Measurements from ENCODE around the gene PARD3. TPM values are rescaled to one million over a fixed set of nuclear protein-coding genes. Genes with fewer than 3 reads are reported as not detected.

Gene PARD3
- total RNA-seq, 4 donors from 2014 or later, result 42.6 to 63.6 (median 55.2) TPM

DNA sequence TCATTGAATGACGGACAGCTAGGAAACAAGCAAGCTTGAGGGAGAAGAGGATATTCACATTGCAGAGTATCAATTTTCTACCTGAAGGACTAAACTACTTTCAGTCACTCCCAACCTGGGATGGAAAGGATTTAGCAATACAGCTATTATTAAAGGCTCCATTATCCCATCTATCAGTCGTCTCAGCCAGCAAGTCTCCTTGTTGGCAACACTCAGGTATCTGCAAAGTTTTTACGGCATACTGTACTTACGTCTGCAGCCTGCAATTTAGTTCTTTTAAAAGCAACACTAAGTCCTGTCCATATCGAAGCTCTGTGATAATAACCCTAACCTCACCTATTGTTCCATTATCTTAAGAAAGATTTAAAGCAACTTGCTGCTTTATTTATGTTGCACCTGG, 689.4 kb downstream of the PARD3 start:
- TF ChIP-seq POLR2A (IDR thresholded peaks at IDR 0.05) (no peak), EP300 (IDR thresholded peaks at IDR 0.05) (no peak)
- TF ChIP-seq, protein P1, sequence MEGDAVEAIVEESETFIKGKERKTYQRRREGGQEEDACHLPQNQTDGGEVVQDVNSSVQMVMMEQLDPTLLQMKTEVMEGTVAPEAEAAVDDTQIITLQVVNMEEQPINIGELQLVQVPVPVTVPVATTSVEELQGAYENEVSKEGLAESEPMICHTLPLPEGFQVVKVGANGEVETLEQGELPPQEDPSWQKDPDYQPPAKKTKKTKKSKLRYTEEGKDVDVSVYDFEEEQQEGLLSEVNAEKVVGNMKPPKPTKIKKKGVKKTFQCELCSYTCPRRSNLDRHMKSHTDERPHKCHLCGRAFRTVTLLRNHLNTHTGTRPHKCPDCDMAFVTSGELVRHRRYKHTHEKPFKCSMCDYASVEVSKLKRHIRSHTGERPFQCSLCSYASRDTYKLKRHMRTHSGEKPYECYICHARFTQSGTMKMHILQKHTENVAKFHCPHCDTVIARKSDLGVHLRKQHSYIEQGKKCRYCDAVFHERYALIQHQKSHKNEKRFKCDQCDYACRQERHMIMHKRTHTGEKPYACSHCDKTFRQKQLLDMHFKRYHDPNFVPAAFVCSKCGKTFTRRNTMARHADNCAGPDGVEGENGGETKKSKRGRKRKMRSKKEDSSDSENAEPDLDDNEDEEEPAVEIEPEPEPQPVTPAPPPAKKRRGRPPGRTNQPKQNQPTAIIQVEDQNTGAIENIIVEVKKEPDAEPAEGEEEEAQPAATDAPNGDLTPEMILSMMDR (IDR thresholded peaks at IDR 0.05), result no peak

DNA sequence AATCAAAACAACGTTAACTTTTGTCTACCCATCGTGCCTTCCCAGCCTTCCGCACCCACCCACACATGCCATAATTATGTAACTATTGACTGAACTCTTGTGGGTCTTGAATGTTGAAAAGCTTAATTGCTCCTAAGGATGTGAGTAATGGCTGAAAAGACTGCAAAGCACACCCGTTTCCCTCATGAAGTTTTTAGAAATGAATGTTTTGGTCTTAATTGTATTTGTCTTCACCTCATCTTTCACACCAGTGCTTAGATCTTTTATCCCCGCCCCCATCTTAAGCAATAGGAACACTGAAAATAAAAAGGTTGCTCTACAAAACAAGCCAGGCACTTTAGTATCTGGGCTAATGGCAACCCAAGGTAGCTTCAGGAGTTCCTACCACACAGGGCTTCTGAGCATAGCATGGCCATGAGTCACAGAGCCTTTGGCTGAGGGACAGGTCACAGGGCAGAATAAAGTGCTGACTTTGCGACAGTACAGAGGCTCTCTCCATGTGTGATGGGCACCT, 690.5 kb downstream of the PARD3 start:
- no peak for DNase-seq (ENCODE audit: low spot score in 2 of 2)
- no peaks in the 10 kb centered on the region for H3K27me3 ChIP-seq
- peaks cover 0 to 8% (median 0%) of the 10 kb centered on the region in 3 donors for H3K36me3 ChIP-seq
- TF ChIP-seq EP300 (IDR thresholded peaks at IDR 0.05), result no peak
- TF ChIP-seq, protein P1 (IDR thresholded peaks at IDR 0.05), result no peak
- no peak for TF ChIP-seq POLR2A (IDR thresholded peaks at IDR 0.05)
- peaks cover 0 to 36% (median 2%) of the 10 kb centered on the region in 4 donors for H3K4me1 ChIP-seq
- H3K9me3 ChIP-seq, result no peaks in the 10 kb centered on the region
- WGBS, 2 donors, result 67 to 69% methylated on average over 6 of the region's 6 CpGs
- H3K4me3 ChIP-seq, result no peak overlapping the region
- H3K27ac ChIP-seq, result no peak overlapping the region

More for the DNA sequence above, 689.4 kb downstream of the PARD3 start:
- no peak overlapping the region for H3K27ac ChIP-seq
- H3K4me3 ChIP-seq, result no peak overlapping the region
- peaks cover 0 to 14% (median 0%) of the 10 kb centered on the region in 3 donors for H3K36me3 ChIP-seq
- WGBS, 2 donors, result 62 to 69% methylated on average over 5 of the region's 5 CpGs
- no peak for DNase-seq (ENCODE audit: low spot score in 2 of 2)
- no peaks in the 10 kb centered on the region for H3K27me3 ChIP-seq
- peaks cover 0 to 36% (median 2%) of the 10 kb centered on the region in 4 donors for H3K4me1 ChIP-seq
- no peaks in the 10 kb centered on the region for H3K9me3 ChIP-seq

DNA sequence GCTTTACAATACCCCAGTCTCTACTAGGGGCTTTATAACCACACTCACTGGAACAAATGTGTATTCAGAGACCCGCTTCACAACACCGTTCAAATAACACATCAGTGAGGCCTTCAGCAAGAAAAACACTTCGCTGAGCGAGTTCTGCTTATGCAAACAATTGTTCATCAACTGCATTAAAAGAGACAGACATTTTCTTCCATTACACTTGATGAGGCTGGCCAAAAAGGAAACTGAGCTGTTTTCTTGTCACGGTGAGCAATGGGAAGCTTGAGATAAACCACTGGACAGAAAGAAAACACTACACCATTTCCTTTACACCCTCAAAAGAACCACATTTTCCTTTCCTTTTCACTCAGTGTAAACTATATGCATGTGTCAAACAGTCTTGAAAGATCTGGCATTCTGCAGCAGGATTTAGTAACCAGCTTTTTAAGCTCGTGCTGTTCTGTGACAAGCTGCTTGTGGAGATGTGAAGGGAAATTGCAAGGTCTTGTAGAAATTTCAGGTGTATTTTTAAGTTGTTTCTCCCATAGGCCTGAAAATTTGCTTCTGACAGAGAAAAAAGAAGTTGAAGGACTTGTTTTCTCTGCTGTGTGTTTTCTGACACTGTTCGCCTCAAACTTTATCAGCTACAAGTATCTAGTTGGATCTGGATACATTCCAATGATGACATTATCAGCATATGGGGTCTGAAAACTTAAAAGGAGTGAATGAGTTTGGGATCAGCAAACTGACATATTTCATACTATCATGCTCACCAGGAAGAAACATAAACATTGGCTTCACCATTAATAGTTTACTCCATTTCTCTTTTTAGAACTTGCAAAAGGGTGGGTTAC, 693.1 kb downstream of the PARD3 start:
- TF ChIP-seq EP300 (IDR thresholded peaks at IDR 0.05) (no peak), POLR2A (IDR thresholded peaks at IDR 0.05) (no peak)
- TF ChIP-seq, protein P1 (IDR thresholded peaks at IDR 0.05), result no peak
- Histone ChIP-seq H3K4me3 (no peak overlapping the region), H3K4me1 (peaks cover 0 to 42% (median 2%) of the 10 kb centered on the region in 4 donors), H3K36me3 (peaks cover 0 to 15% (median 0%) of the 10 kb centered on the region in 3 donors), H3K9me3 (no peaks in the 10 kb centered on the region), H3K27me3 (no peaks in the 10 kb centered on the region), H3K27ac (no peak overlapping the region)
- WGBS, 2 donors, result 37 to 43% methylated on average over 7 of the region's 7 CpGs
- no peak for DNase-seq (ENCODE audit: low spot score in 2 of 2)

DNA sequence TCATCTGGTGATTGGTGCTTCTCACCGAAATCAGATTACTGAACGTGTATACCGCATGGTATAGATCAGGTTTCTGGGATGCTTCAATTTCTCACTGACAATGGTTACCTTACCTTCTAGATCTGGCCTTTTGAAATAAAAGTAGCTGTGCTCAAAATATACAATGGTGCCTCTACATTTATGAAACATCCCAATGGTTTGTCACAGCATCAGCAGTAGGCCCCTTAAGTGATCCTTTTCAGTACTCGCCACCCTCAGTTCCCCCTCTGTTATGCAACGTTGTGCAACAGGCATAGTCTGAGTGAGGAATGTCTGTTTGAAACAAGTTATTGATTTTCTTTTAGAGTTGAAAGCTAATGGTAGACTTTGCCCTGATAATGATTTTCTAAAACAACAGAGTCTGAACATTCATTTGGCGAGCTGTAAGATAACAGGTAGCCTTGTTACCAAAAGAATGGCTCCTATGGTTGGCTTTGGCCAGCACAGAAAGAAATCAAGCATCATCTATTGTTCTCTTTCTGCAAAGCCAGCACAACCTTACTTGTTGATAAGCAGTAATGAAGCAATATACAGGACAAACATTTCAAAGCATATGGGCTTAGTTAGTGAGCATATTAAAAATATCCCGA, 693.9 kb downstream of the PARD3 start:
- WGBS, 2 donors, result 84 to 85% methylated on average over 7 of the region's 7 CpGs
- H3K4me1 ChIP-seq, result peaks cover 0 to 40% (median 2%) of the 10 kb centered on the region in 4 donors
- peaks cover 0 to 15% (median 0%) of the 10 kb centered on the region in 3 donors for H3K36me3 ChIP-seq
- no peaks in the 10 kb centered on the region for H3K27me3 ChIP-seq
- no peak for TF ChIP-seq POLR2A (IDR thresholded peaks at IDR 0.05)
- TF ChIP-seq, protein P1 (IDR thresholded peaks at IDR 0.05), result no peak
- TF ChIP-seq EP300 (IDR thresholded peaks at IDR 0.05), result no peak
- H3K27ac ChIP-seq, result no peak overlapping the region
- H3K9me3 ChIP-seq, result no peaks in the 10 kb centered on the region
- H3K4me3 ChIP-seq, result no peak overlapping the region
- DNase-seq (ENCODE audit: low spot score in 2 of 2), result no peak
